Trophoblast cell (in vitro differentiated cells and primary cell): Measurements from ENCODE around the gene BBOX1.

ENCODE experiments used
- DNase-seq, 2 donors: peaks; one replicate each; pipeline ENCODE4 v3.0.0-alpha.2; 2016
- H2AFZ ChIP-seq: 2 replicates; pipeline ENCODE4 v1.6.1; 2013; ENCODE audit warnings: low read length, moderate library complexity, mild to moderate bottlenecking; ENCODE audit not compliant: insufficient read depth, poor library complexity
- H2AK5ac ChIP-seq: 2 replicates; pipeline ENCODE4 v1.6.1; 2013; ENCODE audit warnings: mild to moderate bottlenecking, low read length
- H2BK120ac ChIP-seq: 2 replicates; pipeline ENCODE4 v1.6.1; 2013; ENCODE audit warnings: low read length, mild to moderate bottlenecking, moderate library complexity; ENCODE audit not compliant: insufficient read depth, poor library complexity
- H2BK12ac ChIP-seq: 2 replicates; pipeline ENCODE4 v1.6.1; 2013; ENCODE audit warnings: mild to moderate bottlenecking, low read length, moderate library complexity
- H2BK5ac ChIP-seq: 2 replicates; pipeline ENCODE4 v1.6.1; 2013; ENCODE audit warnings: low read length, low read depth, moderate library complexity, mild to moderate bottlenecking; ENCODE audit not compliant: poor library complexity
- H3K14ac ChIP-seq: 2 replicates; pipeline ENCODE4 v1.6.1; 2013; ENCODE audit warnings: mild to moderate bottlenecking, low read length
- H3K18ac ChIP-seq: 2 replicates; pipeline ENCODE4 v1.6.1; 2013; ENCODE audit warnings: mild to moderate bottlenecking, low read length
- H3K23ac ChIP-seq: 2 replicates; pipeline ENCODE4 v1.6.1; 2013; ENCODE audit warnings: low read length
- H3K27ac ChIP-seq: 2 replicates; pipeline ENCODE4 v1.5.1; 2013; ENCODE audit warnings: low read depth, mild to moderate bottlenecking, inconsistent platforms, low read length, moderate library complexity
- H3K27me3 ChIP-seq: 2 replicates; pipeline ENCODE4 v1.6.1; 2013; ENCODE audit warnings: inconsistent platforms, mild to moderate bottlenecking, low read length, moderate library complexity; ENCODE audit not compliant: insufficient read depth
- H3K36me3 ChIP-seq, 2 experiments: 1 replicate in 1 of 2; 2 replicates in 1 of 2; pipeline ENCODE4 v1.6.1; 2013; ENCODE audit warnings: low read length in 2 of 2, mild to moderate bottlenecking in 2 of 2, moderate library complexity in 1 of 2; ENCODE audit not compliant: insufficient read depth in 2 of 2, control insufficient read depth in 1 of 2
- H3K4ac ChIP-seq: 2 replicates; pipeline ENCODE4 v1.6.1; 2013; ENCODE audit warnings: low read depth, mild to moderate bottlenecking, low read length, moderate library complexity
- H3K4me1 ChIP-seq, 2 experiments: 1 replicate in 1 of 2; 2 replicates in 1 of 2; pipeline ENCODE4 v1.6.1; 2013; ENCODE audit warnings: low read length in 2 of 2, mild to moderate bottlenecking in 2 of 2, moderate library complexity in 1 of 2; ENCODE audit not compliant: insufficient read depth in 2 of 2, control insufficient read depth in 1 of 2
- H3K4me2 ChIP-seq: 2 replicates; pipeline ENCODE4 v1.6.1; 2013; ENCODE audit warnings: inconsistent platforms, mild to moderate bottlenecking, low read length, moderate library complexity
- H3K4me3 ChIP-seq: 2 replicates; pipeline ENCODE4 v1.5.1; 2013; ENCODE audit warnings: mild to moderate bottlenecking, low read depth, low read length, inconsistent platforms
- H3K79me1 ChIP-seq: one replicate; pipeline ENCODE4 v1.6.1; 2013; ENCODE audit warnings: low read length
- H3K79me2 ChIP-seq: 2 replicates; pipeline ENCODE4 v1.6.1; 2013; ENCODE audit warnings: low read length, mild to moderate bottlenecking; ENCODE audit not compliant: control insufficient read depth, insufficient read depth, poor library complexity
- H3K9ac ChIP-seq: 2 replicates; pipeline ENCODE4 v1.6.1; 2013; ENCODE audit warnings: mild to moderate bottlenecking, low read length
- H3K9me3 ChIP-seq: 2 replicates; pipeline ENCODE4 v1.6.1; 2013; ENCODE audit warnings: low read depth, mild to moderate bottlenecking, control low read depth, inconsistent platforms, low read length; ENCODE audit not compliant: insufficient read depth
- H4K12ac ChIP-seq: 2 replicates; pipeline ENCODE4 v1.6.1; 2013; ENCODE audit warnings: low read depth, mild to moderate bottlenecking, low read length, moderate library complexity
- H4K8ac ChIP-seq: 2 replicates; pipeline ENCODE4 v1.6.1; 2013; ENCODE audit warnings: low read depth, mild to moderate bottlenecking, low read length, moderate library complexity
- H4K91ac ChIP-seq: one replicate; pipeline ENCODE4 v1.6.1; 2013; ENCODE audit warnings: low read depth, mild to moderate bottlenecking, low read length, moderate library complexity
- WGBS: extraction: QIAGEN DNeasy Blood & Tissue Kit; methylation state at CpG from one replicate; pipeline ENCODE4 v1.1.7; 2013; ENCODE audit warnings: missing lambda C conversion rate; ENCODE audit not compliant: insufficient read length, insufficient coverage; ENCODE audit errors: extremely low coverage; 5-methylcytosine and 5-hydroxymethylcytosine counted together

BBOX1 gene

DNA sequence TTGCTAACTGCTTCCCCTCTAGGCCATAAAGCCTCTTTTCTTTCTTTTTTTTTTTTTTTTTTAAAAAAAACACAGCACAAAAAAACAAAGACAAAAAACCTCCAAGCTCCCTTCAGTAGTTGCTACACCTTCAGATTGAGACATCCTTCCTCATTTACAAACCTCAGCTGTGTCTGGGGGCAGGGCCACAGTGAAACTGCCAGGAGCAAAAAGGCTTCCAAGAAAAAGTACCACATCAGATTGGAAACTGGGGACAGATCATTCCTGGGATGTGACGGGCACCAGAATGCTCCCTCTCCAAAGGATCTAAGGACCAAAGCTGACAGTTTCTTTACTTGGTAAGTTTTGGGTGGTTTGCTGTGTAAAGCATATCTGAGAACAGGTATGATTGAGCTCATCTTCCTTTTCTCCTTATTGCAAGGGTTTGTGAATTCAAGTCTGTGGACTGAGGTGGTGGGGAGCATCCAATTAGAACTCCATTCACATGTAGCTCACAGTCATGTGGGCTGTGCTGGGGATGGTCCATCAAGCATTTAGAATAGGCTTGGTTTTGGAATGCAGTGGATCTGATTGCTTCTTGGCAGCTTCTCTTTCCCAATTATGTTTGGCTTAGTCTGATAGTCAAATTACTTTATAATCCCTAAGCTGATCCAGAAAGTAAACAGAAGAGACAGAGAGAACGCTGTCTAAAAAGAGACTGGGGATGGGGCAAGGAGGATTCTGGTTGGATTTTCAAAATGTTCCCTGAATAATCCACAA is 705 bp downstream of the BBOX1 start:
- Histone ChIP-seq H3K4me2 (no peak overlapping the region), H2AK5ac (no peak overlapping the region), H3K4ac (no peak overlapping the region), H2AFZ (no peak overlapping the region), H4K12ac (no peak overlapping the region), H4K91ac (no peak overlapping the region), H3K4me3 (no peak overlapping the region), H2BK12ac (no peak overlapping the region), H3K27me3 (no peaks in the 10 kb centered on the region), H3K27ac (no peak overlapping the region), H3K4me1 (peaks cover 2 to 4% of the 10 kb centered on the region in 2 experiments), H3K23ac (no peak overlapping the region), H3K79me2 (no peaks in the 10 kb centered on the region), H3K14ac (no peak overlapping the region), H2BK120ac (no peak overlapping the region), H2BK5ac (no peak overlapping the region), H3K79me1 (no peaks in the 10 kb centered on the region), H3K36me3 (no peaks in the 10 kb centered on the region), H4K8ac (no peak overlapping the region), H3K9ac (no peak overlapping the region), H3K18ac (no peak overlapping the region), H3K9me3 (no peaks in the 10 kb centered on the region)
- no CpG with 5 or more reads among the region's 2 CpGs for WGBS
- no peak for DNase-seq

DNA sequence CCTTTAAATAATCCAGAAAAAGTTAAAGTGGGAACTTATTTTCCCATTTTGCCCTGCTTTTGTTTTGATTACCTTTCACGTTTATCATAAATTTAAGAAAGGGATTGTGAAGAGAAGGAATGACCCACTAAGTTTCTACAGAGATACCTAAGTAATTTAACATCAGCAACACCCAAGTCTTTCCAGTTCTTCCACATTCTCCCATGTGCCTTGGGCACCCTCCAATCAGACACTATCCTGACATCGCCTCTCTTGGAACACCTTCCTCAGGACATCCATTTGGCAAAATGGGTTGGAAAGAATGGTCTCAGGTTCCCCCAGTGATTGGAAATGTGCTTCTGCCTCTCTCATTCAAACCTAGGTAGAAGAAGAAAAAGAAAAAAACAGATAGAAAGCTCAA is 6.3 kb downstream of the BBOX1 start:
- Histone ChIP-seq H3K4me2 (no peak overlapping the region), H2BK120ac (no peak overlapping the region), H3K36me3 (no peaks in the 10 kb centered on the region), H2AK5ac (no peak overlapping the region), H3K4me1 (no peaks in the 10 kb centered on the region), H3K14ac (no peak overlapping the region), H3K79me2 (no peaks in the 10 kb centered on the region), H4K91ac (no peak overlapping the region), H2BK12ac (no peak overlapping the region), H4K12ac (no peak overlapping the region), H2BK5ac (no peak overlapping the region), H3K9me3 (no peaks in the 10 kb centered on the region), H3K27me3 (no peaks in the 10 kb centered on the region), H3K23ac (no peak overlapping the region), H3K4ac (no peak overlapping the region), H3K9ac (no peak overlapping the region), H3K4me3 (no peak overlapping the region), H3K27ac (no peak overlapping the region), H3K18ac (no peak overlapping the region), H4K8ac (no peak overlapping the region), H3K79me1 (no peaks in the 10 kb centered on the region), H2AFZ (no peak overlapping the region)
- no CpG with 5 or more reads among the region's 2 CpGs for WGBS
- DNase-seq: peak; percentile 62 to 74

DNA sequence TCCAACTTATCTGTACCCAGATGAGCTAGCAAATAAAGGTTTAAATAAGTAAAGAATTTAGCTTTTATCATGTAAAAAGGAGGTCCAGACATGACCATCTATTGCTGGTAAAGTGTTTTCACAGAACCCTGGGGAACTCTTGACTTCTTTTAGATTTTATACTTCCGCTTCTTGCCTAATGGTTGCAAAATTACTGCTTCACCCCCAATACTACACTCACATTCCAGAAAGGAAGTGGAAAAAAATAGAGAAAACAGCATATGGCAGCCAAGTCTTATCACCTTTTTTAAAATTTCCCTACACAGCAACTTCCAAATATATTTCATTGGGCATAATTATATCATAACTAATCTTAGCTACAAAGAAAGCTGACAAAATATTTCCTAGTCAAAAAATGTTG is 12.1 kb downstream of the BBOX1 start:
- no peak overlapping the region for H2BK5ac ChIP-seq
- no peak overlapping the region for H3K4ac ChIP-seq
- no peak overlapping the region for H2AFZ ChIP-seq
- no peak overlapping the region for H3K14ac ChIP-seq
- H4K91ac ChIP-seq: no peak overlapping the region
- H3K9ac ChIP-seq: no peak overlapping the region
- no peaks in the 10 kb centered on the region for H3K36me3 ChIP-seq
- no peak overlapping the region for H2BK120ac ChIP-seq
- no peaks in the 10 kb centered on the region for H3K4me1 ChIP-seq
- no peak overlapping the region for H3K4me3 ChIP-seq
- WGBS: no CpG with 5 or more reads among the region's 1 CpG
- no peak overlapping the region for H3K27ac ChIP-seq
- no peaks in the 10 kb centered on the region for H3K27me3 ChIP-seq
- H3K79me2 ChIP-seq: no peaks in the 10 kb centered on the region
- H3K9me3 ChIP-seq: no peaks in the 10 kb centered on the region
- H4K12ac ChIP-seq: no peak overlapping the region
- H2BK12ac ChIP-seq: no peak overlapping the region
- no peak overlapping the region for H4K8ac ChIP-seq
- H2AK5ac ChIP-seq: no peak overlapping the region
- no peak overlapping the region for H3K4me2 ChIP-seq
- no peak overlapping the region for H3K23ac ChIP-seq
- DNase-seq: no peak
- H3K18ac ChIP-seq: no peak overlapping the region
- H3K79me1 ChIP-seq: no peaks in the 10 kb centered on the region

DNA sequence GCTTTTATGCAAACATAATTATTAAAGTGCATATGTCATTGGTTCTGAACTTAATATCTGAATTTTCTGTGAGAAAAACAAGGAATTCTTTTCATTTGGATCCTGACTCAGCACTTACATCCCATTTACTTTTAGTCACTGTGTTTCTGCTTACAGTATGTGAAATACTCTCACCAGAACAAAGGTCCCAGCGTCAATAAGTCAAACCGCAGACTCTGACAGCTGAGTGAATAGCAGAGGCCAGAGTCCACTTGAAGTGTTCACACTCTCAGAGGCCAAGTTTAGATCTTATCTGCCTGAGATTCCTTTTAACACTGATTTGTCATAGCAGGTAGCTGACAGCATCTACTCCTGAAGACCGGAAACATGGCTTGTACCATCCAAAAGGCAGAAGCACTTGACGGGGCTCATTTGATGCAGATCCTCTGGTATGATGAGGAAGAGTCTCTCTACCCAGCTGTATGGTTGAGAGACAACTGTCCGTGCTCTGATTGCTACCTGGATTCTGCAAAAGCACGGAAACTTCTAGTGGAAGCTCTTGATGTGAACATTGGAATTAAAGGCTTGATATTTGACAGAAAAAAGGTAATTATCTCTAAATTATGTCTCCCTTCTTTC is 14.6 kb downstream of the BBOX1 start:
- no peak overlapping the region for H3K14ac ChIP-seq
- H2AFZ ChIP-seq: no peak overlapping the region
- H3K27me3 ChIP-seq: no peaks in the 10 kb centered on the region
- H3K4me2 ChIP-seq: no peak overlapping the region
- H3K18ac ChIP-seq: no peak overlapping the region
- H4K91ac ChIP-seq: no peak overlapping the region
- H2BK120ac ChIP-seq: no peak overlapping the region
- H4K12ac ChIP-seq: no peak overlapping the region
- no peaks in the 10 kb centered on the region for H3K79me2 ChIP-seq
- H2BK12ac ChIP-seq: no peak overlapping the region
- no peak overlapping the region for H2BK5ac ChIP-seq
- H3K4me3 ChIP-seq: no peak overlapping the region
- H3K4ac ChIP-seq: no peak overlapping the region
- H2AK5ac ChIP-seq: no peak overlapping the region
- peaks cover 2% of the 10 kb centered on the region for H3K9me3 ChIP-seq
- H3K27ac ChIP-seq: no peak overlapping the region
- peak; percentile 82 to 95 for DNase-seq
- no peaks in the 10 kb centered on the region for H3K79me1 ChIP-seq
- no CpG with 5 or more reads among the region's 6 CpGs for WGBS
- H3K4me1 ChIP-seq: no peaks in the 10 kb centered on the region
- no peaks in the 10 kb centered on the region for H3K36me3 ChIP-seq
- H3K23ac ChIP-seq: no peak overlapping the region
- H4K8ac ChIP-seq: no peak overlapping the region
- H3K9ac ChIP-seq: no peak overlapping the region
